ENCODE data around the gene SLC25A13. TPM values are rescaled to one million over a fixed set of nuclear protein-coding genes. Genes with fewer than 3 reads are reported as not detected.

Gene SLC25A13
- total and polyA plus RNA-seq, 9 donors: 11.4 to 32.6 (median 23.1) TPM

DNA sequence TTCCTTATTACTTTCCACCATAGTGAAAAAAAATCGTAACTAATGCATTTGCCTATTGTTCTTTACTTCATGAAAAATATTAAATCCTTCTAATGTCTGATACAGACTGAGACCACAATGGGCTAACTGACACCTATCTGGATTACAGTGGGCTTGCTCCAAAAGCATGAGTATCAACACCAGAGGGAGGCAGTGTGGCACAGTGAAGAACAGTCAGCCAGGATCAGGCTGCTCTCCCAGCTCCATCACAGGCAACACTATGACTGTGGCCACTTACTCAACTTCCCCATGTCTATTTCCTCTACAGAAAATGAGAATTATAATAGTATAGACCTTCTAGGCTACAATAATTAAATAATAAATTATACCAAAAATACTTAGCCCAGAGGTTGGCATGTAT is 97.2 kb downstream of the SLC25A13 start:
- intact Hi-C loops (cut with DNase I): loop anchor here in 1 of 4 donors (5.0 kb wide), 1 partner anchor 252 kb away; no protein-coding TSS in a partner anchor
- Histone ChIP-seq H3K9me3 (no peaks in the 10 kb centered on the region), H3K4me3 (no peak overlapping the region), H3K27ac (no peak overlapping the region), H3K36me3 (no peaks in the 10 kb centered on the region), H3K27me3 (no peaks in the 10 kb centered on the region), H3K4me1 (ENCODE audit: insufficient read depth) (no peaks in the 10 kb centered on the region)
- 93 to 100% (median 97%) methylated on average over 1 of the region's 1 CpG for WGBS, 3 donors
- DNase-seq: no peak
- TF ChIP-seq POLR2A (IDR thresholded peaks at IDR 0.05) (no peak), CTCF (IDR thresholded peaks at IDR 0.05) (no peak), EP300 (IDR thresholded peaks at IDR 0.05) (no peak)

- no peak for DNase-seq
- no peaks in the 10 kb centered on the region for H3K27me3 ChIP-seq
- 92 to 94% (median 93%) methylated on average over 3 of the region's 3 CpGs for WGBS, 3 donors
- no peak overlapping the region for H3K27ac ChIP-seq
- no peaks in the 10 kb centered on the region for H3K9me3 ChIP-seq
- no peaks in the 10 kb centered on the region for H3K36me3 ChIP-seq
- no peaks in the 10 kb centered on the region for H3K4me1 ChIP-seq (ENCODE audit: insufficient read depth)
- intact Hi-C loops (cut with DNase I): no loop called here
- H3K4me3 ChIP-seq: no peak overlapping the region
- TF ChIP-seq EP300 (IDR thresholded peaks at IDR 0.05): no peak
- no peak for TF ChIP-seq CTCF (IDR thresholded peaks at IDR 0.05)
- TF ChIP-seq POLR2A (IDR thresholded peaks at IDR 0.05): no peak
These were observed 97.8 kb downstream of the SLC25A13 start for GRCh38 chr7:96224073-96224472.

DNA sequence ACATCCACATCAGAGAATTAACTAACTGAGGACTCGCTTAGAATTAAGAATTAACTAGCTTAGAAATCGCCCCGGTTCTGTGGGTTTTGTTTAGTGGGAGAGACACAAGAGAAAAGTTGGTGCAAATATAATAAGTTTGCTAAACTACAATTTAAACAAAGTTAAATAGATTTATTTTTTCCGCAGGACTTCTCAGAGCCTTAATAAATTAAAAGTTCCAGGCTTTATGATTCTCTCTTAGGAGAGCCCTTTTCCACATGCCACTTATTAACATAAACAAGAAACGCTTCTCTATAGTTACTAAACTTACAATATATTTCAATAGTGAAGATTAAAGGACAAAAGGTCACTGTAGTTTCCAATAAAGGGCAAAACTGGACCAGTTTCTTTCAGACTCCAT is 100.0 kb downstream of the SLC25A13 start:
- intact Hi-C loops (cut with DNase I): no loop called here
- H3K9me3 ChIP-seq: no peaks in the 10 kb centered on the region
- no peaks in the 10 kb centered on the region for H3K27me3 ChIP-seq
- 98% methylated on average over 5 of the region's 5 CpGs for WGBS, 3 donors
- no peak overlapping the region for H3K4me3 ChIP-seq
- no peaks in the 10 kb centered on the region for H3K4me1 ChIP-seq (ENCODE audit: insufficient read depth)
- DNase-seq: no peak
- no peak overlapping the region for H3K27ac ChIP-seq
- TF ChIP-seq CTCF (IDR thresholded peaks at IDR 0.05) (no peak), POLR2A (IDR thresholded peaks at IDR 0.05) (no peak), EP300 (IDR thresholded peaks at IDR 0.05) (no peak)
- no peaks in the 10 kb centered on the region for H3K36me3 ChIP-seq

- H3K4me3 ChIP-seq: no peak overlapping the region
- no peak for DNase-seq
- 78 to 84% (median 78%) methylated on average over 1 of the region's 1 CpG for WGBS, 3 donors
- no peaks in the 10 kb centered on the region for H3K36me3 ChIP-seq
- no peaks in the 10 kb centered on the region for H3K4me1 ChIP-seq (ENCODE audit: insufficient read depth)
- H3K27me3 ChIP-seq: no peaks in the 10 kb centered on the region
- H3K27ac ChIP-seq: no peak overlapping the region
- TF ChIP-seq EP300 (IDR thresholded peaks at IDR 0.05) (no peak), CTCF (IDR thresholded peaks at IDR 0.05) (no peak), POLR2A (IDR thresholded peaks at IDR 0.05) (no peak)
- intact Hi-C loops (cut with DNase I): no loop called here
- H3K9me3 ChIP-seq: no peaks in the 10 kb centered on the region
These were observed 102.3 kb downstream of the SLC25A13 start for GRCh38 chr7:96219378-96220130.
